Medulla oblongata (tissue), 1 donor: Measurements from ENCODE around the gene TCERG1.

Experiments used
- DNase-seq: peaks from one replicate; pipeline ENCODE4 v3.0.0-alpha.2; 2015; ENCODE audit errors: extremely low spot score

TCERG1 gene

GRCh38 chr5:146457431-146457830, 10.3 kb downstream of the TCERG1 start:
- DNase-seq, result no peak

- DNase-seq, result no peak
Observed at GRCh38 chr5:146458894-146459293, 11.8 kb downstream of the TCERG1 start.

GRCh38 chr5:146461319-146461718, 14.2 kb downstream of the TCERG1 start:
- no peak for DNase-seq

GRCh38 chr5:146463446-146463845, 16.3 kb downstream of the TCERG1 start:
- DNase-seq, result no peak

GRCh38 chr5:146466521-146467349, 19.6 kb downstream of the TCERG1 start:
- peak; percentile 26 for DNase-seq

- DNase-seq, result no peak
Observed at GRCh38 chr5:146467760-146468159, 20.6 kb downstream of the TCERG1 start.

GRCh38 chr5:146474065-146474464, 26.9 kb downstream of the TCERG1 start:
- DNase-seq, result no peak

- no peak for DNase-seq
Observed at GRCh38 chr5:146475190-146475780, 28.2 kb downstream of the TCERG1 start.

- DNase-seq, result no peak
Observed at GRCh38 chr5:146475906-146476305, 28.8 kb downstream of the TCERG1 start.

- no peak for DNase-seq
Observed at GRCh38 chr5:146482775-146483174, 35.6 kb downstream of the TCERG1 start.

- DNase-seq, result no peak
Observed at GRCh38 chr5:146484714-146485391, 37.7 kb downstream of the TCERG1 start.

- DNase-seq, result no peak
Observed at GRCh38 chr5:146490089-146490843, 43.1 kb downstream of the TCERG1 start.

- no peak for DNase-seq
Observed at GRCh38 chr5:146494656-146495055, 47.5 kb downstream of the TCERG1 start.

GRCh38 chr5:146499680-146500079, 52.5 kb downstream of the TCERG1 start:
- no peak for DNase-seq

- no peak for DNase-seq
Observed at GRCh38 chr5:146507428-146507827, 60.3 kb downstream of the TCERG1 start.

- DNase-seq, result no peak
Observed at GRCh38 chr5:146510559-146511125, 63.5 kb downstream of the TCERG1 start.

GRCh38 chr5:146513462-146513861, 66.3 kb downstream of the TCERG1 start:
- no peak for DNase-seq

GRCh38 chr5:146514575-146514974, 67.4 kb downstream of the TCERG1 start:
- no peak for DNase-seq

- DNase-seq, result no peak
Observed at GRCh38 chr5:146515473-146516150, 68.5 kb downstream of the TCERG1 start.

- no peak for DNase-seq
Observed at GRCh38 chr5:146516151-146516475, 69.0 kb downstream of the TCERG1 start, which contains the start of gene GPR151. GPR151 (minus strand) TSS chr5:146516190; CDS start chr5:146516113, 77 bp downstream.

GRCh38 chr5:146519554-146519953, 72.4 kb downstream of the TCERG1 start:
- DNase-seq, result no peak
